H1 (cell line): ENCODE measurements around the gene DCAF15. TPM values are rescaled to one million over a fixed set of nuclear protein-coding genes. Genes with fewer than 3 reads are reported as not detected.

Experiments
- BACH1 ChIP-seq: IDR thresholded peaks from 2 replicates; pipeline ENCODE4 v1.6.1; 2012; ENCODE audit warnings: low read length, improper control_type of control experiment
- CHD2 ChIP-seq: IDR thresholded peaks from 2 replicates; pipeline ENCODE4 v1.6.1; 2012; ENCODE audit warnings: low read length, improper control_type of control experiment
- CREB1 ChIP-seq: IDR thresholded peaks from 2 replicates; pipeline ENCODE4 v1.6.1; 2012; ENCODE audit warnings: inconsistent platforms
- POU5F1 ChIP-seq: IDR thresholded peaks from 2 replicates; pipeline ENCODE4 v1.6.1; 2011; ENCODE audit warnings: low read depth, mild to moderate bottlenecking, low read length, moderate library complexity
- RBBP5 ChIP-seq: IDR thresholded peaks from 2 replicates; pipeline ENCODE4 v1.7.1; 2012; ENCODE audit warnings: low read depth, mild to moderate bottlenecking, inconsistent platforms, low read length, moderate library complexity, borderline replicate concordance
- TBP ChIP-seq: IDR thresholded peaks from 2 replicates; pipeline ENCODE4 v1.6.1; 2011; ENCODE audit warnings: low read depth, low read length, improper control_type of control experiment
- polyA plus RNA-seq, 7 experiments: library from polyadenylated mRNA; depleted of rRNA in 3 of 7; stranded (reverse) in 5 of 7; unstranded in 2 of 7; fragments of >200 nt in 5 of 7; fragments of 200-250 nt in 2 of 7; gene quantifications; 1 replicate in 5 of 7; 2 replicates in 1 of 7; 4 replicates in 1 of 7; pipeline versions ENCODE4 v1.2.1 to v1.2.3, GENCODE V29; 2011 to 2013; ENCODE audit warnings: missing spikeins in 2 of 7, mixed read lengths in 2 of 7
- total RNA-seq: library from RNA; stranded (reverse); fragmentation: NEBNext Ultra II Directional; extraction: Animal tissue kit (Norgen Biotek cat#: 25700); gene quantifications from 2 replicates; pipeline ENCODE4 v1.2.1, GENCODE V29; 2021

The DCAF15 gene
- total and polyA plus RNA-seq, 2 of the 8 experiments (the other 6 are each of a cell fraction or from before 2014, with no cell fraction given) = 68.7 to 80.8 TPM

DNA sequence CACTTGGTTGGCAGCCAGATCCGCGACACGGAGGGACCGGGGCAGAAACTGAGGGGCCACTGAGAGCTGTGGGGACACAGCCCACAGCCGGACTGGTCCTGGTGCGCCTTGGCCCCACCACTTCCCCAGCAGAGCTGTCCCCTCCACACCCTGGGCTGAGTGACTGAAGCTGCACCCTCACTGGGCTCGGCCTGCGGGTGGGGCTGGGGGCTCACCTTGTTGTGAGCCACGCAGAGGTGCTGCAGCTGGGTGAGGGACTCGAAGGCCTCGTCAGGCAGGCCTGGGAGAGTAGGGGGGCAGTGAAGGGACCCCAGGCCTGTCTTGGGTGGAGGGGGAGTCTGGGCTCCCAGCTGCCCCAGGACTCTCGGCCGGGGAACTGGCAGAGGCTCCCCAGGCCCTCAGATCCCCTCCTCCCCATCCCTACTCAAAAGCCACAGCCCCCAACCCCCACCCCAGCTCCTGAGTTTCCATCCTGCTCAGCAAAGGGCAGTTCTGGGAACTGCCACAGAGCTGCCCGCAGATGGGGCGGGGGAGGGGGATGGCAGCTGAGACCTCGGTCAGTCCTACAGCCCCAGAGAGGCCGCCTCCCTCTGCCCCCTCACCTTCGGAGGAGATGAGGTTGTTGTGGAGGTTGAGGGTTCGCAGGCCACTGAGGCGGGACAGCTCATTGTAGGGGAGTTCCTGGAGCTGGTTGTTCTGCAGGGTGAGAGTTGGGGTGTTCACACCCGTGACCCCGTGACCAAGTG is 16.4 kb upstream of the DCAF15 start (continued):
- TF ChIP-seq CREB1 (no peak), BACH1 (no peak), TBP (no peak), POU5F1 (no peak), RBBP5 (peak; percentile 20; the same call in 1 of the 2 replicates), CHD2 (no peak)
